Activated T-cell treated with anti-CD3 and anti-CD28 coated beads, Interleukin-2, amount 50 U/mL, for 24 hours (primary cell): ENCODE measurements around the gene COX7A2.
A peak's percentile ranks its signal among the peaks of the same experiment; 100 is the strongest.

Experiments used
- DNase-seq: peaks from one replicate; pipeline ENCODE4 v3.0.0-alpha.2; 2020
- H3K27ac Mint-ChIP-seq: 2 replicates; pipeline ENCODE4 v1.8.0; 2020; ENCODE audit warnings: mild to moderate bottlenecking, mixed read lengths
- H3K27me3 Mint-ChIP-seq: 2 replicates; pipeline ENCODE4 v1.8.0; 2020; ENCODE audit warnings: mixed read lengths
- H3K36me3 Mint-ChIP-seq: 2 replicates; pipeline ENCODE4 v1.8.0; 2020; ENCODE audit warnings: low read depth, mixed read lengths
- H3K4me1 Mint-ChIP-seq: 2 replicates; pipeline ENCODE4 v1.8.0; 2020; ENCODE audit warnings: low read depth, mixed read lengths
- H3K4me3 Mint-ChIP-seq: 2 replicates; pipeline ENCODE4 v1.8.0; 2020; ENCODE audit warnings: mild to moderate bottlenecking, moderate library complexity, mixed read lengths
- H3K9me3 Mint-ChIP-seq: 2 replicates; pipeline ENCODE4 v1.8.0; 2020; ENCODE audit warnings: mixed read lengths

The COX7A2 gene

DNA sequence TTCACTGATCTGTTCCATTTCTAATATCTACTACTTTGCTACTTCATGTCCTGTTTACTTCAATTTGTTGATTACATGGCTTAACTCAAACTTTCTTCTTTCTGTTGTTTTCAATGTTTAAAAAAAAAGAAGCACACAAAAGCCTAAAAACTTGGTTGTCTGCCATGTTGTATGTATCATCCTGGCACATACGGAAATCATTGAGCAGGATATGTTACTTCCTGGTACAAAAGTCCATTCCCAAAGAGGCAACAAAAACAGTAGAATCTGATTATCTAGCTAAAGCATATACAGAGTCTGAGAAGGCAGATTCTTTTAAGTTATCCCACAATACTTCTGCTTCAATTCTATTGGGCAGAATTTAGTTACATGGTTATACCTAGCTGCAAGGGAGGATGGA is 23.2 kb downstream of the COX7A2 start:
- Mint-ChIP-seq H3K4me3 (no peak overlapping the region), H3K27me3 (peaks cover 41% of the 10 kb centered on the region), H3K27ac (no peak overlapping the region), H3K9me3 (no peaks in the 10 kb centered on the region), H3K4me1 (peaks cover 8% of the 10 kb centered on the region), H3K36me3 (no peaks in the 10 kb centered on the region)
- DNase-seq: no peak

DNA sequence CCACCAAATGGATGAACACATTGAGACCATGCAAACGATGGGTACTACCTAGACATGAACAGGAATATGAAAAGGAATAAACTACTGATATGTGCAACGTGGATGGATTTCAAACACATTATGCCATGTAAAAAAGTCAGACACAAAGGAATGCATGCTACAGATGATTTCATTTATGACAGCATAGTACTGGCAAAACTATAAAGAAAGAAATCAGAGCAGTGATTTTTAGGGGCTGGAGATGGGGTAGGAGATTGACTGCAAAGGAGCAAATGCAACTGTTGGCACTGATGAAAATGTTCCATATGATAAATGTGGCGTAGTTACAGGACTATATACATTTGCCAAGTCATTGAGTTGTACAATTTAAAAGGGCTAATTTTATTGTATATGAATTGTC is 24.3 kb downstream of the COX7A2 start:
- H3K27me3 Mint-ChIP-seq: peaks cover 42% of the 10 kb centered on the region
- no peak overlapping the region for H3K4me3 Mint-ChIP-seq
- no peak for DNase-seq
- no peak overlapping the region for H3K27ac Mint-ChIP-seq
- no peaks in the 10 kb centered on the region for H3K9me3 Mint-ChIP-seq
- peaks cover 8% of the 10 kb centered on the region for H3K4me1 Mint-ChIP-seq
- no peaks in the 10 kb centered on the region for H3K36me3 Mint-ChIP-seq

DNA sequence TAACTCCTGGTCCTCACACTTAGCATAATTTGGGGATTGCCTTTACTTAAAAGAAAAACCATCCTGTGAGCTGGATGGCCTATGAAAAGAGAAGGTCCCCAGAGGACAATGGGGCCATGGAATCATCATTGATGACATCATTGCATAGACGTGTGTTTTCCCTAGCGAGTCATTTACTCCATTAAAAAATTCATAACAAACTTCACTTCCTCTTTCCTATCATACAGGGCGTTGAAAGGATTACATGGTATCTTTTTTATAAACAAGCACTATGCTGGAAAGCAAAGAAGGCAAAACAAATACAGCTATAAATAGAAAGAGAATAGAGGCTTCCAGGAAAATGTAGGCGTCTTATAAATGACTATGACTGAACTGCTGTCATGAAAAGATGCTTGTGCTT is 26.4 kb downstream of the COX7A2 start:
- no peaks in the 10 kb centered on the region for H3K9me3 Mint-ChIP-seq
- H3K36me3 Mint-ChIP-seq: no peaks in the 10 kb centered on the region
- H3K27ac Mint-ChIP-seq: no peak overlapping the region
- H3K4me3 Mint-ChIP-seq: no peak overlapping the region
- H3K4me1 Mint-ChIP-seq: peaks cover 8% of the 10 kb centered on the region
- DNase-seq: no peak
- peaks cover 55% of the 10 kb centered on the region for H3K27me3 Mint-ChIP-seq

DNA sequence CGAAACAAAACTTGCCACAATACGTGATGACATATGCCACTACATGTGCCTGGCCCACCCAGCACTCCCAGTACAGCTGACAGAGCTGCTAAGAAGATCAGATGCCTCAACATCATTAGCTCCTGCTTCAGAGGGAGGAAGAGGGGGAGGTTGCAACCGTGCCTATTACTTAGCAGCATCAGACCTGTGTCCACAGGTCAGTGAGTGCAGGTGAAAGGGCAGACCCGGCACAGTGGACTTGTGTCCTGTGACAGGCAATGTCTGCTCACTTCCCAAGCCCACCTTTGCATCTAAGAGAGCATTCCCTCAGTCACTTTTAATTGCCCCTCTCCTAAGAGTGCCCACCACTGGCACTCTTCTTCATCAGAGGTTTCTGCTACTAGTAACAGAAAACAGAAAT is 28.3 kb downstream of the COX7A2 start:
- H3K27me3 Mint-ChIP-seq: peaks cover 65% of the 10 kb centered on the region

DNA sequence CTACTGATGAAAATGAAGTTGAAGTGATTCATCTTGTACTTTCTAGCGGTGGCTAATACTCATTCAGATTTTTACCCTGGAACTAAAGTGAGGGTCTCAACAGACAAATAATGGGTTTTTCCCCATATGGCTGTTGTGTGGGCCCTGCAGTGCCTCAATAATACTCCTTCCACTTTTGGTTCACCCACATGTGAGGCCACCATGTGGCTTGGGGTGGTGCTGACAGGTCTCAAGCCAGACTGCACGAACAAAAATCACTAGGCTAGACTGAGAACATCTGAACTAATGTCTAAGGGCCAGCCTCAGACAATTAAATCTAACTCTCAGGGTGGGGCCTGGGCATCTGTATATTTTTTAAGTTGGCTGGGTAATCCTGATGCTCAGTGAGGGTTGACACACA is 29.9 kb downstream of the COX7A2 start:
- Mint-ChIP-seq H3K4me3 (no peak overlapping the region), H3K36me3 (no peaks in the 10 kb centered on the region), H3K27ac (no peak overlapping the region), H3K9me3 (no peaks in the 10 kb centered on the region), H3K4me1 (peaks cover 12% of the 10 kb centered on the region), H3K27me3 (peaks cover 58% of the 10 kb centered on the region)
- DNase-seq: no peak

More for the DNA sequence above, 28.3 kb downstream of the COX7A2 start:
- Mint-ChIP-seq H3K4me3 (no peak overlapping the region), H3K9me3 (no peaks in the 10 kb centered on the region), H3K27ac (no peak overlapping the region), H3K4me1 (peaks cover 8% of the 10 kb centered on the region), H3K36me3 (no peaks in the 10 kb centered on the region)
- DNase-seq: no peak

DNA sequence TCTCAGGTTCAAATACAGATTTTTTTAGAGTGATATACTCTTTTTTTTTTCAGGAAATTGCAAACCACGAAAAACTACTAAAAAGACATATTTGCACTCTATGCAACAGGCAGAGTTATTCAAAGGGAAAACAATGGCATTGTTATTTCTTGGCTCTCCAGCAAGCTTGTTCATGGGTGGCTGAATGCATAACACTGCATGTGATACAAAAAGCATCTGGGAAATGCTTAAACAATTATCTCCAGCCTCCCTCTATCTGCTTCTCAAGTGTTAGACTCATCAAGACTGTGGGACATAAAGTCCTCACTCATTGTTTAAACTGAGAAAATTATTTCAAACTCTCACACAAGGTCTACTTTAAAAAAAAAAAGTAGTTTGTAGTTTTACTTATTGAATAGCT is 30.5 kb downstream of the COX7A2 start:
- Mint-ChIP-seq H3K4me3 (no peak overlapping the region), H3K27ac (no peak overlapping the region), H3K36me3 (no peaks in the 10 kb centered on the region), H3K9me3 (no peaks in the 10 kb centered on the region), H3K27me3 (peaks cover 63% of the 10 kb centered on the region), H3K4me1 (peaks cover 18% of the 10 kb centered on the region)
- no peak for DNase-seq

DNA sequence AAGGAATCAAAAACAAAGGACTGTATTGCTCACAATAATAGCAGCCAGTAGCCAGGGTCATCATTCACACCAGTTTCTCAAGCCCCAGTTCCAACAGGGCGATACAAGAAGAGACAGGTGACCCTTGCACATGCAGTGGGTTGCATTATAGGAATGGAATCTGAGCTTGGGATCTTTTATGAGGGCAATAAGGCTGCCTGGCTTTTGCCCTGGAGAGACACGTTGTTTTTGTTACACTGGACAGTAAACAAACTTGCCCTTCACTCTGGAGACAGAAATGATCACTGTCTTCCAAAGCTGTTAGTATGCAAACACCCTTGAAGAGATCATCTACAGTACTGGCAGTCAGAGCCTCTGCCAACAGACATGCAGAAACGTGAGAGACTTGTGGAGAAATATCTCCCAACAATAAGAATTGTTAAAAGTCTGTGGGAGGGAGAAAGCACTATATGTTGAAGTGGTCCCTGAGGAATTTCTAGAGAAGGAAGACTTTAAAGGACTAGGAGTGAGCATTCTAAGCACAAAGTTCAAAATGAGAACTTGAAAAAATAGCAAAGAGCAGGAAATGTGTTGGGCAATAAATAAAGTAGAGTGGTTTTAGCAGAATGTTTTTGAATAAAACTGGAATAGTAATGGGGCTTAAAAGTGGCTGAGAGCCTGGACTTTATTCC is 31.5 kb downstream of the COX7A2 start:
- H3K27me3 Mint-ChIP-seq: peaks cover 64% of the 10 kb centered on the region
- H3K4me1 Mint-ChIP-seq: peaks cover 21% of the 10 kb centered on the region
- no peak overlapping the region for H3K4me3 Mint-ChIP-seq
- H3K27ac Mint-ChIP-seq: no peak overlapping the region
- H3K9me3 Mint-ChIP-seq: no peaks in the 10 kb centered on the region
- no peak for DNase-seq
- H3K36me3 Mint-ChIP-seq: no peaks in the 10 kb centered on the region

DNA sequence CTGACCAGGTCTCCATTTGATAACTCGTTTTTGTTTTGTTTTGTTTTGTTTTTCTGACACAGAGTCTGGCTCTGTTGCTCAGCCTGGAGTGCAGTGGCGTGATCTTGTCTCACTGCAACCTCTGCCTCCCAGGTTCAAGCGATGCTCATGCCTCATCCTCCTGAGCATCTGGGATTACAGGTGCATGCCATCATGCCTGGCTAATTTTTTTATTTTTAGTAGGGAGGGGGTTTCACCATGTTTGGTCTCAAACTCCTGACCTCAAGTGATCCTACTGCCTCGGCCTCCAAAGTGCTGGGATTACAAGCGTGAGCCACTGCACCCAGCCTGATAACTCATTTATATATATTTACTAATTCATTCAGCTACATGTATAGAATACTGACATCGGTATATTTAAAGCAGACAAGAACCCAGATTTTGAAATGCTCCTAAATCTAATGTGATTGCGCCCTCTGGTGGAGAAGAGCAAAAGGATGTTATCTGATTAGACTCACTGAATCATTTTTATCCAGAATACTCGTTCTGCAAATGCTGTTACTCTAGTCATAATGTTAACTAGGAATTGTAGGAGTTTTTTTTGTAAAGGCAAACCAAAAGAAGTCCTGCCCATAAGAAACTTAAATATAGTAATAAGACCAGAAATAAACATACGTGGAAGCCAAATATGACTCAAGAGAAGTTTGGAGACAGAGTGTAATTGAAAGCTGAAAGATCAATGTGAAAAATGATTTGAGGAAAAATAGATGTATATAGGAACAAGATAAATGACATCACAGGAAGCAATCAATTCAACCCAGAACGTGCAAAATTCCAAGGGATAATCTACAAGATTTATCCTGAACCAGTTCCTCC is 32.5 kb downstream of the COX7A2 start:
- H3K27ac Mint-ChIP-seq: no peak overlapping the region
- peaks cover 65% of the 10 kb centered on the region for H3K27me3 Mint-ChIP-seq
- no peak for DNase-seq
- H3K36me3 Mint-ChIP-seq: no peaks in the 10 kb centered on the region
- no peaks in the 10 kb centered on the region for H3K9me3 Mint-ChIP-seq
- no peak overlapping the region for H3K4me3 Mint-ChIP-seq
- peaks cover 29% of the 10 kb centered on the region for H3K4me1 Mint-ChIP-seq

DNA sequence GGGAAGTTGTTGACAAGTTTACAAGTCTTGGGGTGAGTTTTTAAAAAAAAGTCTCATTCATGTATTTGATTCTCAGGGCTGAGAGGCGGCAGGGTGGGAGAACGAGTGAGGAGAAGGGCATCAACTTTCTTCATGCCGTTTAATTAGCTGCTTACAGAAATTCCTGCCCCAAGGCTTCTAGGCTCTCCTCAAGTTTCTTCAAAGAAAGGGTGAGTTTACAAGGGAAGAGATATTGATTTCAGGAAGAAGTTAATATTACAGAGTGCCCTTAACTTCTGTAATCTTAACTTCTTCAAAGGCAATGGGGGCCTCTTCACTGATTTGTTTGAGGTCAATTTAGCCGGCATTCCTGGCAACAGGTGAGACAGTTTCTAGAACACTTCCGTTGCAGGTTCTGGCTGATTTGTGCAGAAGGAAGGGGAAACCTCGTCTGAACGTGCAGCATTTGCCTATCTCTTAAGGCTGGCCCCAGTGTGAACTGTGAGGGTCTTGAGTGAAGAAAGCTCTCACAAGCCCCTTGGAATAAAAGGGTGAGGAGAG is 34.3 kb downstream of the COX7A2 start:
- no peaks in the 10 kb centered on the region for H3K9me3 Mint-ChIP-seq
- H3K4me3 Mint-ChIP-seq: no peak overlapping the region
- peaks cover 47% of the 10 kb centered on the region for H3K4me1 Mint-ChIP-seq
- H3K36me3 Mint-ChIP-seq: no peaks in the 10 kb centered on the region
- H3K27ac Mint-ChIP-seq: no peak overlapping the region
- peaks cover 76% of the 10 kb centered on the region for H3K27me3 Mint-ChIP-seq
- DNase-seq: no peak

DNA sequence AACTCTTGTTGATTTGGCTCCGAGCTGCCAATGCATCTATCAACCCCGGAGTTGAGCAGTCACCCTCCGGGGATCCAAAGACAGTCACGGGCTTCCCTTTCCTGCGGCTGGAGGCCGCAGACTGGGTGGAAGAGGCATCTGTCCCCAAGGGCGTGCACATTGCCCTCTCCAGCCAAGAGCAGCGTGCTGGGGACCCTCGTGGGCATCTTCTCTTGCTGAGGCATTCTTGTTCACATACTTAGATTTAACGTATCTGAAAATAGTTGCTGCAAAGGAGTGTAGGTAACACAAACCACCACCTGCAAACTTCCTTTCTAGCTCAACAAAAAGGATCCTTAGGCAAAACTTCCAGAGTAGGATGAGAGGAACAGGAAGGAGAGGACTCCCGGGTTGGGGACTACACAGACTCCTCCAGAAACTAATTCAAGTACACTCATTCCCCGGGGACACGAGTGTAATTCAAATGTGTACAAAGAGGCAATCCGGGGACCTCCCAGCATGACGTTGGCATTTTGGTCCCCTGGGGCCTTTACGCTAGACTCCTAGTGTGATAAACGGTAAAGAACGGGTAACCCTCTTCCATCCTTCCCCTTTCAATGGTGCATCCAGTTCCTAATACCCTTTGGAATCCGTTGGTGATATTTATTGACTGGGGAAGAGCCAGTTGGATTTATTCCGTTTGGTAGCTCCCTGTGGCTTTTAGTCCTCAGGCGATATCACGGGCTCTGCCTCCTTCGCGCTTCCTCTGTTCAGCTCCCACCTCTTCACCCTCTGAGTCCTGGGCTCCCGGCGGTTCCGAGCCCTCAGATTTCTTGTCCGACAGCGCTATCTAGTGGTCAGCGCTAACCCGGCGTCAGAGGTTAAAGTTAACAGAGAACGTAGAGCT is 35.1 kb downstream of the COX7A2 start:
- H3K36me3 Mint-ChIP-seq: no peaks in the 10 kb centered on the region
- DNase-seq: peak; percentile 89

DNA sequence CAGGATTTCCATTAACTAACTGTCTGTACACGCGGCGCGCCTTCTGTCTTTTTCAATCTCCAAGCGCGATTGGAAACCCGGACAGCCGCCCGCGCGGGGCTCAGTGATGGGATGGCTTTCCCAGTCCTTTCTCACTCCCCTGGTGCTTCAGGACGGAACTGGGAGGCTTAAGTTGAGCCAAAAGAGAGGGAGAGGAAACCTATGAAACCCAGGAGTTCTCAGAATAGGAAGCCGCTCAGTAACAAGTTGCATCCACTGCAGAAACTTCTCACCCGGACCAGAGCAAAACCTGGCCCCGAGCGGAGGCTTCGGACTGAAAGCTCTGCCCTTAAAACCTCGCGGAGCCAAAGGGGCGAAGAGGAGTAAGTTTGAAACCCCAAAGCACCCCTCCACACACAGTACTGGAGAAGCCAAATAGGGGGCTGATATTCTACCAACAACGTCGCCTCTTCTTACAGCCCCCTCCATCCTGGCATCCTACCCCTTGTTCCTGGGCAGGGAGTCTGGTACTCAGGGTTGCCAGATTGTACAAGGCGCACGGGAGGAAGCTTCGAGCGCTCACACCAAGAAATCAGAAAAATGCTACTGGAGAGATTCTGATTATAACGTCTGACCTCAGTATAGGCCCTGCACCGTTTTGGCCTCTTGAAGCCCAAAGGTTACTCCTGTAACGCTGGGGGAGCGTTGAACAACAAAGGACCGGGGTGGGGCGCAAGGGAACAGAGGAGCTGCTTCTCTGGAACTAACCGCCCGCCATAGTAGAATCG is 36.8 kb downstream of the COX7A2 start:
- peaks cover 59% of the 10 kb centered on the region for H3K4me1 Mint-ChIP-seq
- peak; percentile 41 for DNase-seq
- H3K9me3 Mint-ChIP-seq: no peaks in the 10 kb centered on the region
- no peaks in the 10 kb centered on the region for H3K36me3 Mint-ChIP-seq
- no peak overlapping the region for H3K27ac Mint-ChIP-seq
- H3K27me3 Mint-ChIP-seq: peaks cover 81% of the 10 kb centered on the region
- H3K4me3 Mint-ChIP-seq: peak overlapping the region; percentile 66

More for the DNA sequence above, 35.1 kb downstream of the COX7A2 start:
- H3K27me3 Mint-ChIP-seq: peaks cover 77% of the 10 kb centered on the region
- H3K4me3 Mint-ChIP-seq: peak overlapping the region; percentile 60
- H3K9me3 Mint-ChIP-seq: no peaks in the 10 kb centered on the region
- peak overlapping the region; percentile 8 for H3K27ac Mint-ChIP-seq
- H3K4me1 Mint-ChIP-seq: peaks cover 51% of the 10 kb centered on the region

DNA sequence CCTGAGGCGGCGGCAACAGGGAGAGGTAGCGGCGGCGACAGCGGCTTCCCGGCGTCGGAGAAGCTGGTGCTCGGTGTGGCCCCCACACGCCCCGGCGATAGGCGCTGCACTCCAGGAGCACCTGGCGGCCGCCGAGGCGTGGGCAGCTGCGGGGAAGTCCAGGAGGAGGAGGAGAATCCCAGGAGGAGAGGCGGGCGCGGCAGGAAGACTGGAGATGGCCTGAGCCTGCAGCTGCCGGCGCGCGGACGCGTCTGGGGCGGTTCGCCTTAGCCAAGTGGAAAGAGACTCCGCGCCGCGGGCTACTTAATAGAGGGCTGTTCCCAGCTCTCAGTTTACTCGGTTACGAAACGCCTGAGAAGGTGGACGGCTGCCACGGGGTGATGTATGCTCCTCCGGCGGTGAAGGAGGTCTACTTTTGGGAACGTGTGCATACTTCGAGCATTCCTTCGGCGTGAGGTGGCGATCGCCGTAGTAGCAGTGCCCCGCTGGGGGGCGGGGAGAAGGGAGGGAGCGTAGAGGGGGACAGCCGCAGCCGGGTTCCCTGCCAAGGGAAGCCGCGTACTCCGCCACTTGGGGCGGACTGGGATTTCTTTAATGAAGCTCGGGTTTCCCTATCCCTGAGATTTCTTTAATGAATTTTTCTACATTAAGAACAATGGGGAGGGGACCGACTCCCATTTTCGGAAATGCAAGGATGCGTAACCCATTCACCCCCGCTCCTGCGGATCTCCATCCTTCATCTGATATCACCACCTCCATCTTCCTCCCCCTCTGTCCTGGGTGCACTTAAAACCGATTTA is 37.6 kb downstream of the COX7A2 start, which contains the start of gene COL12A1:
Gene COL12A1 (minus strand): TSS at position 278 of the 800 bp plus-strand sequence. CDS start 3,261 bp downstream, outside the sequence.
- H3K27me3 Mint-ChIP-seq: peaks cover 84% of the 10 kb centered on the region
- H3K36me3 Mint-ChIP-seq: no peaks in the 10 kb centered on the region
- peak within 1 kb of the TSS; percentile 66 for H3K4me3 Mint-ChIP-seq
- peak within 1 kb of the TSS; percentile 30 for H3K27ac Mint-ChIP-seq
- DNase-seq: peak; percentile 52
- no peaks in the 10 kb centered on the region for H3K9me3 Mint-ChIP-seq
- H3K4me1 Mint-ChIP-seq: peaks cover 59% of the 10 kb centered on the region
